HG03095 (cell line): Measurements from ENCODE around the gene MPP7.
"Not testable (repeated sequence)": the region's sequence is repeated elsewhere in the genome, so short reads cannot be mapped to it uniquely, and the experiment has no call there.

ENCODE experiments used
- ATAC-seq: cut with Tn5 transposase; IDR thresholded peaks from one replicate; pipeline ENCODE4 v1.9.1; 2021; ENCODE audit warnings: moderate library complexity; ENCODE audit not compliant: unreplicated experiment

The MPP7 gene

DNA sequence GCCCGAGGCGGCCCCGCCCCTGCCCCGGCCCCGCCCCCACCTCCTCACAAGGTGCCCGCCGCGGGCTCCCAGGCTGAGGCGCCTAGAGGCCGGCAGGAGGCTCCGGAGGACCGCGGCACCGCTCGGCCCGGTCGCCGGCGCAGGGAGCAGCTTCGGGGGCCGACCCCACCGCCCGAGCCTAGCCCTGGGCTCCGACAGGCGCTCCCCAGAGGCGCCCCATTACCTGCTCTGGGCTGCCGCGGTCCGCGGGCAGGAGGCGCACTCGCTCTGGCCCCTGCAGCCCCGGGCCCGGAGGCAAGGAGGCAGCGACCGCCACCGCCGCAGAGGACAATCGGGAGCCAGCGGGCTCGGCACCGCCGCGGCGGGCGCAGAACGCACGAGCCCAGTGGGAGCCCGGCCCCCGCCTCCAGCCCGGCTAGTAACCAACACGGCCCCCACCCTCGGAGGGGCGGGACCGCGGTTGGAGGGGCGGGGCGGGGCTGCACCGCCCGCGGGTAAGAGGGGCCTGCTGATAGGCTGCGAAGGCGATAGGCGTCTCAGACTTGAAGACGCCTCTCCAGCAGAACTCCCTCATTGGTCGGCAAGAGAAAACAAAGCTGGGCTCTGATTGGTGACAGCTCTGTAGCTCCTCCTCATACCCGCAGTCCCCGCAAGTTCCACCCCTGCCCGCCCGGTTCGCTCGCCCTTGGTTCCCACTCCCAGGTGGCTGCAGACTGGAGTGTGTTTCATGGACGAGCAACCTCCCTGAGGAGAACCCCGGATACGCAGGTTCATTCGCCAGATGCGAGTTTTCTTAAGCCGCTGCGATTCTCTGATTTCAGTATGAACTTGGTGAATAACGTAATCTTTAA is at the start of gene MPP7:
TSS of gene MPP7 (minus strand) at position 427 of the 851 bp plus-strand sequence. CDS start 64,460 bp downstream, outside the sequence.
- peak; percentile 100 for ATAC-seq

DNA sequence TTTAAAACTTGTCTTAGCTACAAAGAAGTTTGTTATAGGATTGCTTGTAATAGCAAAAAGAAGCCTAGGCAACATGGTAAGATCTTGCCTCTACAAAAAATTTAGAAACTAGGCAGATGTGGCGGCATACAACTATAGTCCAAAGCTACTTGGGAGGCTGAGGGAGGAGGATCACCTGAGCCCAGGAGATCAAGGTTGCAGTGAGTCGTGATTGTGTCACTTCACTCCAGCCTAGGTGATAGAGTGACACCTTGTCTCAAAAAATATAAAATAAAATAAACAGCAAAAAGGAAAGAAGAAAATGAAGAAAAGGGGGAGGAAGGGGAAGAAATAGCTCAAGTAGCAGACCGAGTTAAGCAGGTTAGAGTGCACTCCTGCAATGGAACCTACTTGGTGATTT is 47.0 kb upstream of the MPP7 start:
- ATAC-seq: no peak

DNA sequence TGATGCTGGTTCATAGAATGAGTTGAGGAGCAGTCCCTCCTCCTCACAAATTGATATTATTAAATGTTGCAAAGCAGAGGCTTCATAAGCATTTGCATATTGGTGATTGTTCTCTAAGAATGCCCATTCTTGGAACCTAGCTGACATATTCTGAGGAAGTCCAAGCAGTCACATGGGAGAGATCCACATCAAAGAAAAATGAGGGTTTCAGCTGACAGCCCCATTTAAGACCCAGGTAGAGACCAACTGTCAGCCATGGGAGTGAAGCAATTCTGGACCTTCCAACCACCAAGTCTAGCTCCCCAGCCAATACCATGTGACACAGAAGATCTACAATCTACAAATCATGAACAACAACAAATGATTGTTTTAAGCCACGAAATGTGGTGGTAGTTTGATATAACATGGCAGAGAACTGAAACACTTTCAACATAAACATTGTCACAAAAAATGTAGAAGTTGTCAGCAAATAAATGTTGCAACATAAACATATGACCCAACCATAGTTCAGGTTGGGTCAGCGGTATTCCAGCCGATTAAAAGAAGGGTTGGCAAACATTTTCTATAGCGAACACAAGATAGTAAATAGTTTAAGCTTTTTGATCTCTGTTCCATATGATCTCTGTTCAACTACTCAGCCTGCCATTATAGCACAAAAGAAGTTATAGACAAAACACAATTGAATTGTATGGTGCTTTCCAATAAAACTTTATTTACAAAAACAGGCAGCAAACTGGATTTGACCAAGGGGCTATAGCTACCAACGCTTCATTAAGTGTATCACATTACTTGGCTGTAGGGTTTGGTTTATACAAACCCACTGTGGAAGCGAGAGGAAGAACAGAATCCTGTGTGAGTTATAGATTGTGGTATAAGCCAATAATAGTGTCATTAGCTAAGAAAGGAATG is 41.4 kb upstream of the MPP7 start:
- ATAC-seq: no peak

DNA sequence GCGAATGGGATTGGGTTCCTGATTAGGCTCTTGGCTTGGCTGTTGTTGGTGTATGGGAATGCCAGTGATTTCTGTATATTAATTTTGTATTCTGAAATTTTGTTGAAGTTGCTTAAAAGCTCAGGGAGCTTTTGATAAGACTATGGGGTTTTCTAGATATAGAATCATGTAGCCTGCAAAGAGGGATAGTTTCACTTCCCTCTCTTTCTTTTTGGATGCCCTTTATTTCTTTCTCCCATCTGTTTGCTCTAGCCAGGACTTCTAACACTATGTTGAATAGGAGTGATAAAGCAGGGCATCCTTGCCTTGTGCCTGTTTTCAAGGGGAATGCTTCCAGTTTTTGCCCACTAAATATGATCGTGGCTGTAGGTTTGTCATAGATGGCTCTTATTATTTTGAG is 40.4 kb upstream of the MPP7 start:
- ATAC-seq: no peak

DNA sequence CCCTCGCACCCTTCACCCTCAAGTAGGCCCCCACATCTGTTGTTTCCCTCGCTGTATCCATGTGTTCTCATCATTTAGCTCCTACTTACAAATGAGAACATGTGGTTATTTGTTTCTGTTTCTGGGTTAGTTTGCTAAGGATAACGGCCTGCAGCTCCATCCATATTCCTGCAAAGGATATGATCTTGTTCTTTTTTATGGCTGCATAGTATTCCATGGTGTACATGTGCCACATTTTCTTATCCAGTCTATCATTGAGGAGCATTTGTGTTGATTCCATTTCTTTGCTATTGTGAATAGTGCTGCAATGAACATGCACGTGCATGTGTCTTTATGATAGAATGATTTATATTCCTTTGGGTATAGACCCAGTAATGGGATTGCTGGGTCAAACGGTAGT is 38.8 kb upstream of the MPP7 start:
- ATAC-seq: not testable (repeated sequence)

DNA sequence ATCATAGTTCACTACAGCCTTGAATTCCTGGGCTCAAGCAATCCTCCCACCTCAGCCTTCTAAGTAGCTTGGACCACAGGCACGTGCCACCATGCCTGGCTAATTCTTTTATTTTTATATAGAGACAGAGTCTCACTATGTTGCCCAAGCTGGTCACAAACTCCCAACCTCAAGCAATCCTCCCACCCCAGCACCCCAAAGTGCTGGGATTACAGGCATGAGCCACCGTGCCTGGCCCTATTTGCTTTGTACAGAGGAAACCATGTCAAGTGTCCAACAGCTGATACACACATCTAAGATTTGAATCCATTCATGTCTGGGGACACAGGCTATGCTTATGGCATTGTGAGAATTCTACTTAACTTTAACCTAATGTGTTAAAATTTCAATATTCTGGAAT is 29.9 kb upstream of the MPP7 start:
- no peak for ATAC-seq

DNA sequence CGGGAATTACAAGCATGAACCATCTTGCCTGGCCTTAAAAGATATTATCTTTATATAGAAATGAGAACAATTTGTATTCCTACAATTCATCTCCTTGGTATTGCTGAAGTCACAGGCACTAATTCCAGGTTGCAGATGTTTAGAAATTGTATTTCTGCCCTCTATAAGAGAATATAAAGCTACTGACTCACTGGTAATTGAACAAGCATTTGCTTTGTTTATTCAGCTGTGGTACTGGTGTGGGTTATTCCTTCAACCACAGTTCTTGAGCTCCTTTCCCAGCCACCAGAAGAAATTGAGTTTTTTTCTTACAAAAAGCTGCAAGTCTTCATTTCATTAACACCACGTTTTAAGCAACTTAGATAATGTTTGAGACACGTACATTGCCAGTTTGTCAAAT is 29.0 kb upstream of the MPP7 start:
- ATAC-seq: no peak

DNA sequence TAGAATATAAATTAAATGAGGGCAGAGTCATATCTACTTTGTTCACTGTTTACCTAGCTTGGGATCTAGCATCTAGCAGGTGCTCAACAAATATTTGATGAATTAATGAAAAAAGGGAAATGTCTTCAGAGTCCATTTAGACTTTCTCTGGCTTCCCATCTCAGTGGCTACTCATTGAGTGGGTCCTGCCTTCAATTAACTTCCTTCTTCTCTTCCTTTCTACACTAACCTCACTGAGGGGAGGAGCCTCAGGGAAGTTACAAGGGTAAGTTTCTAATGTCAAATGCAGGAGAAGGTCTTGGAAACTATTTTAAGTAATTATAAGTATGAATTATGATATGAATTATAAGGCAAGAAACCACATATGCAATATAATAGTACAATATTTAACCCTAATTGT is 28.2 kb upstream of the MPP7 start:
- ATAC-seq: no peak

DNA sequence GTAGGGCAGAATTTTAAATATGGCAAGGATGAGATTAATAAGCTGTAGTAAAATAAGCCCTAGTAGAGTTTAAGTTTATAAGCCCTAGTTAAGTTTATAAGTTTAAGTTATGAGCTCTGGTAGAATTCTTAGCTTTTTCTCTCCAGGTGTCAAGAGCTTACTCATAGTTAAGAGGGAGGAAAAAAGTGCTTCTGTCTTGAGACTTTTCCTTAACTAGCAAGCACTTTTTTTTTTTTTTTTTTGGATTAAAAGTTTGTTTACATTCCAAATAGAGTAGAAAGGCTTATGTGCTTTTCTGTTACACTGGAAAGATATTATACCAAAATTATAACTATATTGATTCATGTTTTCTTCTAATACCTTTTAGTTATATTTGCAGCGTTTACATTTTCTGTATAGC is 25.5 kb upstream of the MPP7 start:
- ATAC-seq: no peak

DNA sequence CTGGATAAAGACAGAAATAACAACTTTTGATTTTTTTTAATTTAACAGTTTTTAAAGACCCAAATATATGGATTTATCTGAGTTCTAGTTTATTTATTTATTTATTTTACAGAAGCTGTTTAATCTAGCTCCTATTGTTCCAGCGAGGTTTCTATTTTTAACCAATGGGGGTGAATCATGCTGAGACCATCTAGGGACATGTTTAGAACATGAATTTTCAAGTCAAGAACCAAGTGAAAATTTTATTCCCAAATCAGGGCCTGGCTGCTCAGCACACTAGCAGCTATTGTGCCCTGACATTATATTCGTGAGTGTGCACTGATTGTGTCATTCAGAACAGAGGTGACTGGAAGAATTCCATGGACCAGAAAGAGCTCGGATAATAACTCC is 24.6 kb upstream of the MPP7 start:
- no peak for ATAC-seq

DNA sequence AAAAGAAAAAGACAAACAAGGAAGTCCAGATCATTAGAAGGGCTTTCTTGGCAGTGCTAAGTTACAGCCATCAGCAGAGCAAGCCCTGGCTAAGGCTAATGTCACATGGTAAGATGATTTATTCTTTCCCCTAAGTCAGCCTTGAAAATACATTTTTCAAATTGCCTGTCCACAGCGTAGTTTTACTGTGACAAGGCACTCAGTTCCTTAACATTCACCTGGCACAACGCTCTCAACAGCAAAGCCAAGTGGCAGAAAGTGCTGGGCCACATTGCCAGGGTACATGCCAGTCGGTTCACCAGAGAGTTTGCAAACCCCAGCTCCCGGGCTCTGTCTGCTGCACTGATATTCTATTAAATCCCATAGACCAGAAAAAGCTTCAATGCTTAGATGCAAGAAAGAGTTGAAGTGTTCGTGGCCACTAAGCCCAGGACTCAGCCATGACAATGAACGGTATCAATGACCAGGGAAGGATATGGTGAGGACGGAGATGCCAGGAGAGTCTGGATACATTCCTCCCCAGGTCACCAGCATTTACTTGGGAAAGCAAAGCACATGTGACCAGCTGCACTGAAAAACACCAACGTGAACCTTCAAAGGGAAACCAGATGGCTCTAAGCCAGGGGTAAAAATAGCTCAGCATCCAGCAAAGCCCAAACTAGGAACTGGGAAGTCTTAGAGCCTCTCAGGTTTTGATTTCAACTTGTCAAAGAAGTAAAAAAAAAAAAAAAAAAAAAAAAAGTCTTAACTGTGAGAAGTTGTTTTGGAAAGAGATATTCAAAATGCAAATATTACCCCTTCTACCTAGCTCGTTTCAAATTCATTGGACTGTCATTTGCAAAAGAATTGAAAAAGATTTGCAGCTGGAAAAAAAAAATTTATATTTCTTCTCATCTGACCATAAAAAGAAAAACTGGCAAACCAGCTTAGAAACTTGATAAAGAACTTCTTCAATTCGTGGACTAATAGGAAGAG is 23.9 kb upstream of the MPP7 start:
- ATAC-seq: no peak

DNA sequence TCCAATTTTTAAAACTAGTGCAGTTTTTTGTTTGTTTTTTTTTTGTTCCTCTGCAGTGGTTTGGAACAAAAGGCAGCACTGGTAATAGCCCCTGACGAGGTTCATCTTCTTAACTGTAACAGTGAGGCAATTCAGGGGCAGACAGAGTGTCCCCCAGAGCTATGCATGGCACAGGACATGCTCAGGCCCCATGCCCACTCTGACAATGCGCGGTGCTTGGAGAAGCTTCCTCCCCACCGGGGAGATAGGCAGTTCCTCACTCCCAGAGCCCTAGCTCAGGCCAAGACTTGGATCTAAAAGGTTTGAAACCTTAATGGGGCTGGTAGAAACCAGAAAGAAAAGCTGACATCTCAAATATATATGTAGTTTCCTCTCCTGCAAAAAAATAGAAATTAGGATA is 17.9 kb upstream of the MPP7 start:
- no peak for ATAC-seq

DNA sequence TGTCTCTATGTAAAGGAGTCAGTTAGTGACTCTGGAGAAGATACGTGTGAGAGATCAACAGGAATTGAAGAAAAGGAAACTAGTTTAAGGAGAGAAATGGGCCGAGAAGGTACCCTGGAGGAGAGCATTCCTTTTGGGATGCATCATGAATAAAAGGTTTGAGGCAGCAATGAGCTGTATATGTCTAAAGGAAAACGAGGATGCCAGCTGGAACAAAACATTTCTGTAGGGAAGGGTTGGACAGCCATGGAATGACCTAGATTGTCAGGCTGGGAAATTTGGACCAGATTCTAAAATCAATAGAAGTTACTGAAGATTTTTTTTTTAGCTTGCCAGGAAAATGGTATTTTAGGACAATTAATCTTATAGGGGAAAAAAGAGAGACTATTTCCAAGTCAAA is 17.2 kb upstream of the MPP7 start:
- no peak for ATAC-seq

DNA sequence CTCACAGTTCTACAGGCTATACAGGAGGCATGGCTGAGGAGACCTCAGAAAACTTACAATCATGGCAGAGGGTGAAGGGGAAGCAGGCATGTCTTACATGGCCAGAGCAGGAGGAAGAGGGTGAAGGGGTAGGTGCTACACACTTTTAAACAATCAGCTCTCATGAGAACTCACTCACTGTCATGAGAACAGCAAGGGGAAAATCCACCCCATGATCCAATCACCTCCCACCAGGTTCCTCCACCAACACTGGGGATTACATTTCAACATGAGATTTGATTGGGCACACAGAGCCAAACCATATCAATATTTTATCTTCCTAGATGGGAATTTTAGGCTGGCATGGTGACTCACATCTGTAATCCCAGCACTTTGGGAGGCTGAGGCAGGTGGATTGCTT is 16.2 kb upstream of the MPP7 start:
- not testable (repeated sequence) for ATAC-seq

DNA sequence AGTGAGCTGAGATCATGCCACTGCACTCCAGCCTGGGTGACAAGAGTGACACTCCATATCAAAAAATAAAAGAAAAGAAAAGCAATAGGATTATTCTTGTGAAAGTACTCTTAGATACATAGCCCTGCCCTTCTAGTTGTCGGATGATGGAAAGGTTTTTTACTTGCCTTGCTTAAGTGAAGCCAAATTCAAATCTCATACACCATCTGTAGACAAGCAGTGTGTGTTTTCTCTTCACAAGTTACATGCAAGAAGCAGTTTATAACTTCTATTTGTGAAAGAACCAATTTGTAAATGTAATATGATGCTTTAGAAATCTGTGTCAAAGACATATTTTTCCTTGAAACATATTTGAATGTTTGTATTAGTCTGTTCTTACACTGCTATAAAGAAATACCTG is 15.8 kb upstream of the MPP7 start:
- no peak for ATAC-seq

DNA sequence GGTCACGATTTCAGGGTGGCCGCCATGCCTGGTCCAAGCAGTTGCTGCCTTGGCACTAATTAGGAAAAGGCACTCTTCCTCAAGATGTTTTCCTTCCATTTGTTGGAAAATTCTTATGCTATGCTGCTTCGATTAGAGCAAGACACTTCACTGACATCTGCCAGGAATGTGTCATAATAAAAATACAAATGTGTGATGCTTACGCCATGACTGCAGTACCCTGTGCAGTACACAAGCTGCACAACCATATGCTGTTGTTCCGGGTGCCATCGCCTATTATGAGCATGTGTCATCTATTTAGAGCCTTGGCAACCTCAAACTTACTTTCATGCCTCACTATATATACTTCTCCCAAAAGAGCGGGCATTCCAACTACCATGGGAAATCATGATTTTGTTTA is 14.9 kb upstream of the MPP7 start:
- no peak for ATAC-seq

DNA sequence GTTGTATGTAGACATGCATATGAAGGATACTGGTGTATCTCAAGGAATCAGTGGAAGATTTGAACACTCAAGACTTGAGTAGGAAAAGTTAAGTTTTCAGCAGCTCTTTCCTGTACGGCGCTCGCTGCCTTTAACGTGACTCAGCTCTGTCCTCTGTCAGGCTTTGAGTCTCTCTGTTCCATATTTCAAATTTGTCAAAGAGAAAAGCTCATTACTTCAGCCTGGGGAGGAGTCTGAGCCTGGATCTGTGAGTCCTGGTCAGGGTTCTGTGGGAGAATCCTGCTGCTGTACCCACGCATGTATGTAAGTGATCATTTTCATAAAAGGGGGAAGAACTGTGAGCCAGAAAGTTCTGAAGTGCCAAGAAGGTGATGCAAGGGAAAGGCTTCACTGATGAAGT is 13.8 kb upstream of the MPP7 start:
- no peak for ATAC-seq

DNA sequence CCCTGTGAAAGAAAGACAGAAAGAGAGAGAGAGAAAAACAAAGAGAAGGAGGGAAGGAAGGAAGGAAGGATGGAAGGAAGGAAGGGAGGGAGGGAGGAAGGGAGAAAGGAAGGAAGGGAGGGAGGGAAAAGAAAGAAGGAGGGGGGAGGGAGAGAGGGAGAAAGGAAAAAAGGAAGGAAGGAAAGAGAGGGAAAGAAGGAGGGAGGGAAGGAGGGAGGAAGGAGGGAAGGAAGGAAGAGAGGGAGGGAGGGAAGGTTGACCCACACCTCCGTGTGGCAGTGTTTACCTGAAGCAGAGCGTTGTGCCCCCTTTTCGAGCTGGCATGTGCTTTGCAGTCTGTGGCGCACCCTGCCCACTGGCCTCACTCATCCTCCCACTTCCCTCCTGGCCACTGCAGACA is 12.3 kb upstream of the MPP7 start:
- no peak for ATAC-seq

DNA sequence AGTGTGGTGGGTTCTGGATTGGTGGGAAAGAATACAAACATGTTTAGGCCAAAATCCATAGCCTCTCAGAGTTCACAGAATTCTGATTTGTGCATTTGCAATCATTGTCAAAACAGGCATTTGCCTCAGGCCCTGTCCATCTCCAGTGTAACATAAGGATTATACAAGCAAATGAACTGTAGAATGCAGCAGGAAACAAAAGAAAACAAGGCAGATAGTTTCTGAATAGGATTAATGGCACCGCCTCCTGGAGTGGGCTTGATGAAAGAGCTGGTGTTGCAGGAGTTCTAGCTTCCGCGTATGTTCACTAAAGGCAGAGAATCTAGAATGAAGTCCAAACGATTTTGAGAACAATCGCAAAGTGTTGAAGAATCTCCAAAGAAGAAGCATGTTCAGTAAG is 11.3 kb upstream of the MPP7 start:
- no peak for ATAC-seq

DNA sequence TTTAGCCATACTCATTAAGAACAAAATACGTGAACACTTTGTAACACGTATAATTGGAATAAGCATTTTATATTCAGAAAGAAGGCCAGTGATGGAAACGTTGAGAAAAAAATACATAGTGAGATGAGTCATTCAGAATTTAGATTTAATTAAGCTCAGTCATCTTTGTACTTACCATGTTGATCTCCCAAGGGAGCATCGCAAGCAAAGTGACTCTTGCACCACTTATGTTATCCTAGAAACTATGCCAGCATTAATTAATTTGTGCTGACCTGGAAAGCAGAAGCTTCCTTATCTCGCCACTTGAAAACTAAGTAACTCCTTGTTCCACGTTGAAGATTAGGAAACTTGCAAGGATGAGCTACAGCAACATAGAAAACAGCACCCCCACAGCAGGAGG is 9.7 kb upstream of the MPP7 start:
- no peak for ATAC-seq

DNA sequence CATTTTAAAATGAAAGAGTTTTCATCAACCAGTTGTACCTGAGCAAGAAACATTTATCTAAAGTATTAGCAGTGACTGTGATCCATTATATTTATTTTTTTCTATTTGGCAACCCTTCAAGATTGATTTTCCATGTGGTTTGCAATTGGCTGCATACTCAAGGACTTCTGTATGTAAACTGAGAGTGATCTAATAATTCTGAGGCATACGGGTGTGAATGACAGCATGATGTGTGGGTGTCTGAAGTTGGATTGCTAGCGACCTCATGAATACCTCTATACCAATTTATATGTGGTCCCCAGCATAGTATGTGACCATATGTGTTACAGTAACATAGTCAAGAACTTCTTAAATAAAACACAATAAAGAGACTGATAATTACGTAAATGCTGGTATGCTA is 8.2 kb upstream of the MPP7 start:
- ATAC-seq: no peak
